PFSK-1 (cell line): Measurements from ENCODE around the gene TFEB.

ENCODE experiments used
- POLR2AphosphoS5 ChIP-seq: IDR thresholded peaks from 2 replicates; pipeline ENCODE4 v1.6.1; 2012; ENCODE audit warnings: low read depth, mild to moderate bottlenecking, control low read depth, low read length, moderate library complexity
- REST ChIP-seq, 2 experiments: IDR thresholded peaks; 2 replicates each; pipeline versions ENCODE4 v1.6.1 to v1.8.0; 2011 to 2012; ENCODE audit warnings: low read depth in 2 of 2, low read length in 2 of 2, control low read depth in 1 of 2, inconsistent platforms in 1 of 2, mild to moderate bottlenecking in 1 of 2, moderate library complexity in 1 of 2; ENCODE audit not compliant: insufficient read depth in 1 of 2
- SIN3A ChIP-seq: IDR thresholded peaks from 2 replicates; pipeline ENCODE4 v1.6.1; 2012; ENCODE audit warnings: mild to moderate bottlenecking, low read length, moderate library complexity, borderline replicate concordance; ENCODE audit not compliant: insufficient read depth
- TAF1 ChIP-seq: IDR thresholded peaks from 2 replicates; pipeline ENCODE4 v1.6.1; 2012; ENCODE audit warnings: low read length, control low read depth, borderline replicate concordance; ENCODE audit not compliant: insufficient read depth

DNA sequence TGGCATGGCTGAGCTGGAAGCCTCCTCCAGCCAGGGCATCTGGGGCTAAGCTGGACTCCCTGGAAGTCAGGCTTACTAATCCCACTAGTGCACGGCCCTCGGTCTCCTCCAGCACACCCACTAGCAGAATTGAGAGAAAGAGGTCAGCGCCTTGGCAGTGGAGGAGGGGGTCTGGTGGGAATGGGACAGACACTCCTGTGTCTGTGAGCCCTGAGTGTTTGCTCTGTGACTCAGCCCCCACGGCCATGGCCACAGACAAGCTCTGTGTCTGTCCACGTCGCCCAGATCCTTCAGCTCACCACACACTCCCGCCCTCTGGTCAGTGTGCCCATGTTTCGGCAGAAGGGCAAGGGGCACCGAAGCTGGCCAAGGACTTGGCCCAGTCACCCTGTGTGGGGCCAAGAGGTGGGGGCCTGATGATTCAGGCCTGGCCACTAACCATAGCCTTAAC lies 88.3 kb downstream of the TFEB start:
- no peak for TF ChIP-seq REST (IDR thresholded peaks at IDR 0.05; ENCODE audit: insufficient read depth in 1 of 2, low read depth in 2 of 2, low read length in 2 of 2)
- TF ChIP-seq POLR2AphosphoS5: no peak
- no peak for TF ChIP-seq TAF1
- no peak for TF ChIP-seq SIN3A
